ENCODE data around the gene LETM1.

Gene LETM1

DNA sequence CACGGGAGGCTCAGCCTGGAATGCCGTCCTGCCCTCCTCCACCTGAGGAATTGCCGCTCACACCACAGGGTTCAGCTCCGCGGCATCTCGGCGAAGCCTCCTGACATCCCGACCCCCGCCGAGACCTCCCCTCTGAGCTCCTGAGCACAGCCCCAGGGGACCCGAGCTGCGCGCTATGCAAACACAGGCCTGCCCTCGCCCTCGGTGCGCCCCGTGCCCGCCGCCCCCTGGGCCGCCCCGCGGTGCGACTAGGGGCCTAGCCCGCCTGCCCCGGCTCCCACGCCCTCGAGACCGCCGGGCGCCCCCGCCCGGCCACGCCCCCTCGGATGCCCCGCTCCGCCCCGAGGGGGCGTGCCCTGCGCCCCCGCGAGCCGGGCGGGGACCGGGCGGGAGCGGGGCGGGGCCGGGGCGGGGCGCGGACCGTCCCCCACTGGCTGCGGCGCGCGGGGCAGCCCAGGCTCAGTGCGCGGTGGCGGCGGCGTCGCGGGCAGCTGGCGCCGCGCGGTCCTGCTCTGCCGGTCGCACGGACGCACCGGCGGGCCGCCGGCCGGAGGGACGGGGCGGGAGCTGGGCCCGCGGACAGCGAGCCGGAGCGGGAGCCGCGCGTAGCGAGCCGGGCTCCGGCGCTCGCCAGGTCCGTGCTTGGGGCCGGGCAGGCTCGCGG is 63.0 kb downstream of the LETM1 start, which contains the start of gene FGFR3:
TSS of gene FGFR3 (plus strand) at position 462 of the 664 bp plus-strand sequence. CDS start 642 bp downstream, outside the sequence.
- peak; percentile 46 for DNase-seq

DNA sequence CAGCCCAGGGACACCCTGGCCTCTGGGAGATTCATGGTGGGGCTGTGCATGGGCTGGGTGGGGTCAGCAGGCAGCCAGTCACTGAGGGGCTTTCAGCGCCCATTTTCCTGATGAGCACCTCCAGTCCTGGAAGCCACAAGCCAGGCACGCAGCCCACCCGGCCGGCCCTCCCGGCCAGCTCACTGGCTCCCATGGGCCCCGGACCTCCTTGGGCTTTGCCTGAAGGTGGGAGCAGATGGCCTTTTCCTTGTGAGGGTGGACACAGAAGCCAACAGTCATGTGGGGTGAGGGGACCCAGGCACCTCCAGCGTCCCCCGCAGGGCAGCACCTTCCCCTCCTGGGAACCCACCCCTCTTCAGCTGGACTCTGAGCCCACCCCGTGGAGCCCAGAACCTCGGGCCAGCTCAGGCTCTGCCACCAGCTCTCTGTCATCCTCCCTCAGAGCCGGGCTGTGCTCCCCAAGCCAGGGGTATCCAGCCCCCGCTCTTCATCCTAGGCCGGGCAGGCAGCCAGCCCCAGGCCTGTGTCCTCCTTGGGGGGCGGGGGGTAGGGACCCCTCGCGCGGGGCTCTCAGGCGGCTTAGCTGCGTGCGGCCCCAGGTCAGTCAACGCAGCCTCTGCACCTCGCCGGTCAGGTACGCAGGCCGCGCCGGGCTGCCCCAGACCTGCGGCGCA is 63.7 kb downstream of the LETM1 start:
- no peak for DNase-seq

DNA sequence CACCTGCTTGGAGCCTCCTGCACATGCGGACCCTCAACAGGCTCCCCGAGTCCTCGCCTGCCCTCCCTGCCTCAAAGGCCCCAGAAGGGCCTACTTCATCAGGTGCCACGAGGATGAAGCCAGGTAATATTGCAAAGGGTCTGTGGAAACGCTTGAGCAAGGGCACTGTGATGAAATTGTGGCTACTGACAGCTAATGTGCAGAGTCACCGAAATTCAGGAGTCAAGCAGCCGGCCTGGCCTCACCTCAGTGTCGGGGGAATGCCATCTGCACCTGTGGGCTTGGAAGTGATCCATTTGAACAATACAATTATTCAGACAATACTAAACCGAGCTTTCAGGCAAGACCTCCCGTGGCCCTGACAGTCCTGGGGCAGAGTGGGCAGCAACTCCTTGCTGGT is 66.0 kb downstream of the LETM1 start:
- DNase-seq: no peak

DNA sequence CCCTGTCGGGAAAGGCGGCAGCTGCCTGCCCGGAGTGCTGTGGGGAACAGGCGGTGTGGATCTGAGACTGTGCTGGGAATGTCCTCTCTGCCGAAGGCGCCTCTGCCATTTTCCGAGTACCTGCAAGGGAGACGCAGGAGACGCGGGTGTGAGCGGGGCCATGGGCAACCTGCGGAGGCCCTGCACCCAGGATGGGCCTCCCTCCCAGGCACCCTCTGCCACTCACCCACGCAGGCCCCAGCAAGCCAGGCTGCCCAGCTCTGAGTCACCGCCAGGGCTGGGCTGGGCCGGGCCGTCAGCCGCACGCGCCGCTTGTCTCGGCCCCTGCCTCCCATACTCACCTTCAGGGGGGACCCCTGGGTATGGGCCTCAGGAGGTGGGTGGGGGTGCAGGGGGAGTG is 66.4 kb downstream of the LETM1 start:
- DNase-seq: no peak

DNA sequence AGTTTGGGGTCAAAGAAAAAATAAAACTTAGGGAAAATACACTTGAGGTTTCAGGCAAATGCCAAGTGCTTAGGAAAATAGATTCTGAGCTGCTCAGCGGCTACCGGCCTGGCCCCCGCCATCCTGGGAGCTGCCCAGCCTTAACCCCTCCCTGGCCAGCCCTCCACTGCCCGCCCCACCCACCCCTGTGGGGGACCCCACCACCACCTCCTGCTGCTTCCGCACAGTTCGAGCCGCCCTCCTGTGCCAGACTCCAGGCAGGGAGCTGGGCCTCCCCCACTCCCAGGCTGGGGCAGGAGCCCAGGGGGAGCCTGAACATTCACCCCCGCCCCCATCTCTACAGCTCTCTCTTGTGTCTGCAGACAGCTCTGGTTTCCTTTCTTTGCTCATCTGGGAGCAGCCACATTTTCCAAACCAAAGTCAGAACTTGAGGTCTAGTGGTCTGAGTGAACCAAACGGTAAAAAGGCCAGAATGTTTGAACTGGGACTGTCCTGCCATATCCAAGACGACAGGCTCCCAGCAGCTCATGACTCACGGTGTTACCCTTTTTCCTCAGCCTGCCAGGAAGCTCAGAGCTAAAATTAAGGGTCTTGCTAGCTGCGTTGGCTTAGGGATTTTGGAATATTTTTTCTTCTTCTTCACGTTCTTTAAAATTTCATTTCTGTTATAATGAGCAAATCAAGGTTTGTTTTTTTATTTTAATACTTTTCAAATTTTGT is 67.5 kb downstream of the LETM1 start:
- DNase-seq: no peak

DNA sequence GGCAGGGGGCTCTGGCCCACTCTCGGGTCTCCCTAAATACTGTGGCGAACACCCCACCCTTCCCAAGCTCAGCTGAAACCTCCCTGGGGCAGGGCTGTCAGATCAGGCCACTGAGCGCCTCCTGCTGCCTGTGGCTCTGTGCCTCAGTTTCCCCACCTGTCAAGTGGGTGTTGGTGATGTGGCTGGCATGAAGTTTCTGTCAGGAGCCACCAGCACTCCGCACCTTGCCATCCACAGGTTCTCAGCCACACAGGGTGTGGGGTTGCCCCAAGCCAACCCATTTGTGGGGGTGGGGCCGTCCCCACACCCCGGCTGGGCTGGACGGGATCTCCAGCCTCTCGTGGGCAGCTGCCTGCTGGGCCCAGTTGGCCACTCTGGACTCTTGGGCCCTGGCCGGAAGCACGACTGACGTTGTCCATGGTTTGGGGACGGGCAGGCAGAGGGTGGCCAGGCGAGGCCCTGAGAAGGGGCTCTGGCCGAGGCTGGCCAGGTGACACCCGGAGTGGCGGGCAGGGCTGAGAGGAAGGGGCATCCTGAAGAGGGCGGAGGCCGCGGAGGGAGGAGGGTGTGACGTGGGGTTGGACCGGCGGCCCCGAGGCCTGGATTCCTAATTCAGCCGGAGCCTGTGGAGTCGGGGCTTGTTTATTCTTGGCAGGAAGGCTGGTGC is 68.4 kb downstream of the LETM1 start:
- DNase-seq: no peak

DNA sequence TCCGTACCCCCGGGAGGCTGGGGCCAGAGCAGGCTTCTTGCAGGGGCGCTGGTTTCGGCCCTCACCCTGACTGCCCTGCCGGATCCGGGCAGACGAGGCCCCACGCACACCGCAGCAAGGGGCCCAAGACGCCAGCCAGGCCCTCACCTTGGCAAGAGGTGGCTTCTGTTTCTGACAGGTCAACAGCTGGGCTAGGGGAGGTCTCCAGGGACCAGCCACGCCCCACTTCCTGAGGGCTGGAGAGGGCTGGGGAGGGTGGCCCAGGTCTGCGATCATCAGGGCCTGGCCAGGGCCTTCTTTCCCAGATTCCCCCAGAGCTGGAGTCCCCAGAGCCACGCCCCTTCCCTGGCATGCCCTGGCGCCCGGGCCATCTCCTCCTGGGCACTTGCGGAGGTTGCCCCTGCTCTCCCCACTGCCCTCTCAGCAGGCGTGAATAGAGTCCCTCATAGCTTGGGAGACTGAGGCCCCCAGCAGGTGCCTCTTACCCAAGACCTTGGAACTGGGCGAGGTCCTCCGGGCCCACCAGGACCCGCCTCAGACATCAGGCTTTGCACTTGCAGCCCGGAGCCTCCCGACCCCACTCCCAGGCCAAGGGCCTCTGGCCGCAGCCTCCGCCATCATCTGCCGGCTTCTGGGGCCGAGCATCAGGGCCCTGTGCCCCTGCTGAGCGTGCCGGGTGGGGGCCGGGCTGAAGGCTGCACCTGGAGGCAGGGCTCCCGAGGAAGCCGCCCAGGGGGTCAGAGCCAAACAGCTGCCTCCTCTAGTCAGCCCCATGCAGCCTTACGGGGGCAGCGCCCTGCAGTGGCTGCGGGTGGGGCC is 69.2 kb downstream of the LETM1 start:
- no peak for DNase-seq

DNA sequence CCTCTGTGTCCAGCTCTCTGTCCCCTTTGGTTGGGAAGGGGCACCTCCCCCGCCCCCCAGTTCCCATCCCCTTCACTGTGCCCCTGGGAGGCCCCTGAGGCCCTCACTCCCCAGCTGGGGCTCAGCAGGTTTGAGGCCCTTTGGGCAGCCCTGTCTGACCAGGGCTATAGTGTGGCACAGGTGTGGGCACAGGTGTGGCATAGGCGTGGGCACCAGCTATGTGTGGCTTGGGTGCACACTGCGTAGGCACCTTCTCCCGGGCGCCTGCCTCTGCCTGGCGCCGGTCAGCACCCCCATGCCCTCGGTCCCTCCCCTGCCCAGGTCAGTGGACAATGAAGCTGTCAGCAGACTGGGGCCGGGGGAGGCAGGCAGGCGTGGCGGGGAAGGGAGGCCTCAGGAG is 70.4 kb downstream of the LETM1 start:
- DNase-seq: no peak

DNA sequence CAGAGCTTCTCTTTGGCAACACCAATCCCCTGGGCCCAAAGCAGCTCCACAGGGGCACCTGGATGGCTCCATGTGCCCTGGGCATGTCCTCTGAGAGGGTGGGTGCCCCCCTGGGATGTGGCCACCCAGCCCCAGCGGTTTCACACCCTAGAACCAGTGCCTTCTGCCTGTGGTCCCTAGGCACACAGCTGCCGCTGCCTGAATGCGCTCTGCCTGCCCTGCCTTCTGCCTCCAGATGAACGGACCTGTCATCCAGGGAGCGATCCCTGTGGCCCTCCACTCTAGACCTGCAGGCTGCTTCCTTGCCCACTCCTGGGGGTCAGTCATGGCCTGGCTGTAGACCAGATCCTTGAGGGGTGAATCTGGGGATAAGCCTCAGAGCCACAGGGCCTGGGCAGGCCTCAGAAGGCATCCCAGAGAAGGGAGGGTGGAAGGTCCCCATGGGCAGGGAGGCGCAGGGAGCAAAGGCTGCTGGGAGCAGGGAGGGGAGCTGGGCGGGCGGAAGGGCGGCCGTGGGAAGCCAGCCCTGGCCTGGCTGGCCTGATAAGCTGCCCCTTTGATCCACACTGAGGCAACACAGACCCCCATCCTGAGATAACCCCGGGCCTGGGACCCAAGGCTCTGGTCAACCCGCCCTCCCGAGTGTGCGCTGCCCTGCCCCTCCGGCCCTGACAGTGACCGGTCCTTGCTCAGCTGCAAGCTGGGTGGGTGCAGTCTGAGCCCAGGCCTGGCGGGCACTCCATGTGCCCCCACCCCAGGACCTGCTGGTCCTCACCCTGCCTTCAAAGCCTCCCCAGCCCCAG is 71.0 kb downstream of the LETM1 start:
- DNase-seq: no peak

DNA sequence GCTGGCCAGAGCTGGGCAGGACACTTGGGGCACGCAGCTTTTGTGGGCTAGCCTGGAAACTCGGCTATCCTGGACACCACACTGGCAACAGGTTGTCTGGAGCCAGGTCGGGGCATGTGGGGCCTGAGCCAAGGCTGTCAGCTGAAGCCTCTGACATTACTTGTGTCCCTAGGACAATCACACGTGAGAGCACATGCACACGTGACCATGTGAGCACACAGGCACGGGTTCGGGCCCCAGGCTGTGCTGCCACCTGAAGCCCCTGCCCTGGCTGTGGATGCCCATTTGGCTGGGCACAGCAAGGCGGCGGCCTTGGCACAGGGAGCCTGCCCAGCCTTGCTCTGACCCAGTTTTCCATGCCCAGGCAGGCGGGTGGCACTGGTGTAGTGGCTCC is 71.6 kb downstream of the LETM1 start:
- no peak for DNase-seq

DNA sequence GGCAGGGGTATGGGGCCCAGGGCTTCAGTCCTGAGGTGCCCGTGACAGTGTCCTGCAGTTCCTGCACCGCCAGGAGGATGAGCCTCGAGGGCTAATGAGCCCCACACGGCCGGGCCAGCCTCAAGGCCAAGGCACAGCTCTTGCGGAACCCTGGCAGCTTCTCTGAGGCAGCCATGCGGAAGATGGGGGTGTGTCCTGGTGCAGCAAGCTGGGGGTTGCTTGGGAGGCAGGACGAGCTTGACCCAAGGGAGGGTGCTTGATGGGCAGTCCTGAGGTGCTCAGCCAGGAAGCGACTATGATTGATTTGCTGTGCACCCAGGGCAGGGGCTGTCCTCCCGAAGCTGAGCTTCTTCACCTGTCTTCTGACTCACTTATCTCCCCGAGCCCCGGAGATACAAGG is 72.0 kb downstream of the LETM1 start:
- no peak for DNase-seq

DNA sequence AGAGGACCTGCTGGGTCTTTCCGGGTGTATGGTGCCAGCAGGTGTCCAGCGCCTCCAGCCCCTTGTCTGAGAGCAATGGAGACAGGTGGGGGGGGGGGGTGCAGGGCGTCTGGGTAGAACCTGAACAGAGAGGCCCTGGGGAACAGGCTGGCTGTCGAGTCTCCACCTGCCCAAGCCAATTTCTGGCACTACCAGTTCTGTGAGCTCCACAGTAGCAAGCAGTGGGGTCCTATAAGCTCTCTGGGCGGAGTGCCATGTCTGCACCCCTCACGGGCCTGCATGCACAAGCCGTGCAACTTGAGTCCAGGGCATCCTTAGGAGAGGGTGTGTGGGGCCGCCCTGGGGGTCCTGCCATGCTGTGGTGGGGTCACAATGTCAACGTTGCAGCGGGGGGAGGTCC is 72.9 kb downstream of the LETM1 start:
- DNase-seq: no peak

DNA sequence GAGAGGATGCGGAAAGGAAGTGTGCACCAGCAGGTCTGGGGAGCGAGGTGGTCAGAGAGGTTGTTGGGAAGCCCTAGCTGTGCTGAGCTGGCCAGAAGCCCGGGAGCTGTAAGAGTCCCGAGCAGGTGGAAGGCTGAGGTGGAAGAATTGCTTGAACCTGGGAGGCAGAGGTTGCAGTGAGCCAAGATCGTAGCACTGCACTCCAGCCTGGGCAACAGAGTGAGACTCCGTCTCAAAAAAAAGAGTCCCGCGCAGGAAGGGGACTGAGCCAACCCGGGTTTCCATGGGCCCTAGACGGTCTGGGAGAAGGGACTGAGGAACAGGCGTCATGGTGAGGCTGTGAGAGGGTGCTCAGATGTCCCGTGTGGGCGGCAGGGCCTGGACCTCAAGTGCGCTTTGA is 75.5 kb downstream of the LETM1 start:
- DNase-seq: no peak

DNA sequence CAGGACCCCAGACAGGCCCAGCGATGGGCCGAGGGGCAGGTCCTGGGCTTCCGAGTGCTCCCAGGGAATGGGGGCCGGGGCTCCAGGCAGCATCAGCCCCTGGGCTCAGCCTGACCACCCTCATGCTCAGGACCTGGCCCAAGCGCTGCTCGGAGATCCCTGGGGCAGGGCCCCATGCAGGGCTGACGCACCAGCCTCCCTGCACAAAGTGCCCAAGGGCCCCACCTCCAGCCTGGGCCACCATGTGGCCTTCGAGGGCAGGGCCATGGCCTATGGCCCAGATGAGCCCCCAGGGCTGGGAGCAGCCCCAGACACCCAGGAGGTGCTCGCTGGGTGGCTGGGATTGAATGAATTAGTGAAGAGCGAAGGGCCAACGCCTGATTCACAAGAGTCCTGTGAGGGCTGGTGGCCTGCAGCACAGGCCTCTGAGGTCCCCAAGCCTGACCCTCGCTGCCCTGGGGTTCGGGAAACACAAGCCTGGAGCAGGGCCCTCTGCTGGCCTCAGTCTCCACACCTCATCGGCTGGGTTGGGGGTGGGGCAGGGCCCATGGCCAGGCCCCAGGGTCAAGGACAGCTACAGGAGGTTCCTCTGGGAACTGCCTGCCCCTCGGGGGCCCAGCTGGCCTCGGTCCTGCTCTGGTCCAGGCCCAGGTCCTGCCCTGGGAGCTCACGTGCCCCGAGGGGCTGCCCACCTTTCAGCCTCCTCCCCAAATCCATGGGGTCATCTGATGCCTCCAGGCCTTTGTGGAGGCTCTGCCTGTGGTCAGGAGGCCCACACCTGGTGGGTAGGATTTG is 76.2 kb downstream of the LETM1 start:
- no peak for DNase-seq

DNA sequence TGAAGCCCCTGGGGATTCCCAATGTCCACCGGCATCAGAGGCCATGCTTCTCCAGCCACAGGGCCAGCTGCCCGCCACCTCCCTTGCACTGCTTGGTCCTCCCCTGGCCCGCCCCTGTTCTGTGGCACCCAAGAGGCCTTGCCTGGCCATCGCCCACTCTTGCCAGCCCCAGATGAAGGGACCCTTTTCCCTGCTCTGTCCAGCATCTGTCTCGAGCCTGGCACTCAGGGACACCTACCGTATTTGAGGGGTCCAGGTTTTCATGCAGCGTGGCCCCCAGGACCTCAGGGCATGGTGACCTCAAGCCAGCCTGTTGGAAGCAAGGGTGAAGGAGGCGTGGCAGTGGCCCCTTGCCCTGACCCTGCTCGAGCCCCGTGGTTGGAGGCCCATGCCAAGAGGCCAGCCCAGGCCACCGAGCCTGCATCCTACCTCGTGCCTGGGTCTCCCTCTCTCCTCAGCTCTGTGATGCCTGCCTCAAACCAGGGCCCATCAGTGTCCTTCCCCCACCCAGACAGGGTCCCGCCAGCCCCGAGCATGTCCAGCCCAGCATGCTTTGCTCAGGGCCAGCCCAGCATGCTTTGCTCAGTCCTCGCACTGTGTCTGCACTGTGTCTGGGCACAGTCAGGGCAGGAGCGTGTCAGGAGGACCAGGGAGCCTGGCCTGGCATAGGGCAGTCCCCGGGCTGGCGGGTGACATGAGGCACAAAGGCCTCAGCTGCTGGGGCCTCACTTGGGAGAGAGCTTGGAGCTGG is 77.1 kb downstream of the LETM1 start:
- DNase-seq: no peak

DNA sequence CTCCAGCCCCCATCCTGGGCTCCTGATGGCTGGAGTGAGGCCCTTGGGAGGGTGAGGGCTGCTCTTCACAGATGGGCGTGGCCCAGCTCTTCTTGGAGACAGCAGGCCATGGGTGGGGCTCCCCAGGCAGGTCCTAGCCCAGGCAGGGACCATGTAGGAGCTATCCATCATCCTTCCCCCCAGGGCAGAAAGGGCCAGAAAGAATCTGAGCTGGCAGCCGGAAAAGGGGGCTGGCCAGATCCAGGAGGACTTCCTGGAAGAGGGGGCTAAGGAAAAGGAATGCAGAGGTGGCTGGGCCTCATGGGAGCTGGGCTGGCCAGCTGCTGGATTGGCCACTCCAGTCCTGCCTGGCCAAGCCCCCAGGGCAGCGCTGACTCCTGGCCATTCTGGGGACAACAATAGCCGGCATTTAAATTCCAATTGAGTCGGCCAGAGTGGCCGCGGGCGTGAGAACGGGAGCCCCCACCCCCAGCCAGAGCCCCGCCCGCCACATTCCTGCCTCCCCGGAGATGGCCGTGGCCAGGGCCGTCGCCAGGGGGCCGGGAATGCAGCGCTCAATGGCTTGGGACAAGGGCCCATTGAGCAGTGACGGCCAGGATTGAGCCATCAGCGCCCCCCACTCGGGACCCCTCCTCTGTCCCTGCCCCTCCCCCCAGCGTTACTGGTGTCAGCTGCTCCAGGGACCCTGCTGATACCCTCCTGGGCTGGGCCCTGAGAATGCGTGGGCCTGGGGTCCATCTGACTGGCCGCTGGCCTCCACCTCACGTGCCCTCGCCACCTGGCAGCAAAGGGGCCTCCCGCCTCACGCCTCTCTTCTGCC is 77.9 kb downstream of the LETM1 start:
- no peak for DNase-seq

DNA sequence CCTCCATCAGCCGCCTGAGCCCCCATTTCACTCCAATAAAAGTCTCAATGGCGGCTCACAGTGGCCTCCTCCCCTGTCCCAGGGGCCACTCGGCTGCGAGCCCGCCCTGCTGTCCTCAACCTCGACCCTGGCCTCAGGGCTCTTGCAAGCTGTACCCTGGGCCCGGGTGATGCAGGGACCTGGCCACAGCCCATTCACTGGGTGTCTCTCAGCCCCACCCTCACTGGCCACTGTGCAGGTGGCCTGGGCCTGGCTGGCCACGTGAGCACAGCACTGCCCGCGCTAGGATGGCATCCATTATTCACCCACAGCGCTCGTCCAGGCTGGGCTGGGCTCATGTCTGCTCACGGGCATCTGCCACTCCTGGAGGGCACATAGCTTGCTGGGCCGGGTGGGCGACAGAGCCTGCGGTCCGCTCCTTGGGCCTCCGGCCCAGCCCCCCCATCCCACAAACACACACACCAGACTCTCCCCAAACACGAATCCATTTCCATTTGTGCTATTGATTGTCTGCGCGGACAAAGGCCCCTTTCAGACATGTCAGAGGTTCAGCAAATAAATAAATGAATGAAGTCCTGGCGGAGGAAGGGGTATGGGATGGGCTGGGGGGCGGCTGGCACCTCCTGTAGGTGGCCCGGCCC is 79.3 kb downstream of the LETM1 start:
- DNase-seq: no peak

DNA sequence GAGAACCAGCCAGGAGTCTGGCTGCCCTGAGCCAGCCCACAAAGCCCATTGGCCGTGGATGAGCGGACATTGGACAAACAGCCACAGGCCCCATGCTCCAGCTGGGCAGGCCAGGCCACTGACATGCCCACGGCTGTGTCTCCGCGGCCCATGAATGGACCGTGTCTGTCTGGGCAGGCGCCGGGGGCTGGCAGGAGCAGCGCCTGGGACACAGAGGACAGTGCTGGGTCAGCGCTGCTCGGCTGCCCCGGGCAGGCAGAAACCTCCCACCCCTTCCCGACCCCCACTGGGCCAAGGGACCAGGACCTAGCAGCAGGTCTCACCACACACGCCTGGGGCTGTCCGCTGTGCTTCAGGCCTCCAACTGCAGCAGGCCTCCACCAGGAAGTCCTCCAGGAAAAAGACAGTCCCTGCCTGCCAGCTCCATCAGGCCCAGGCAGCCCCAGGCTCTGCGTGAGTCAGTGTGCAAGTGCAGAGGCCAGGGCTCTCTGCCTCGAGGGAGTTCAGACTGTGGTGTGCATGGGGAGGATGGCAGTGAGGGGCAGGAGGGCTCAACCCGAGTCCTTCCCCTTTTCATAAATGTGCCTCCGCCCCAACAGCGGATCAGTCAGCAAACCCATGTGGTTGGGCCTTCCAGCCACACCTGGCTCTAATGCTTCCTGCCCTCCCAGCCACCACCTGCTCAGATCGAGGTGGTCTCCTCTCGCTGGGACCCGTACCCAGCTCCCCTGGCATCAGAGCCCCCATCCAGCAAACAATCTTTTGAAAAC is 80.0 kb downstream of the LETM1 start:
- no peak for DNase-seq
